K562 (cell line): Measurements from ENCODE around the gene SUSD5. TPM values are rescaled to one million over a fixed set of nuclear protein-coding genes. Genes with fewer than 3 reads are reported as not detected.
A peak's percentile ranks its signal among the peaks of the same experiment; 100 is the strongest.

Experiments used
- CEBPG ChIP-seq, 3 experiments: fragments of 200-800 bp in 1 of 3; sonication (Bioruptor generic) in 1 of 3; sonication (generic) in 1 of 3; formaldehyde crosslinking in 1 of 3; IDR thresholded peaks in 2 of 3; conservative IDR thresholded peaks in 1 of 3; 2 replicates each; pipeline versions ENCODE4 v1.6.1 to v1.8.0; 2016 to 2022; ENCODE audit warnings: missing compliant biosample characterization in 2 of 3, missing genetic modification characterization in 2 of 3, mild to moderate bottlenecking in 1 of 3, missing genetic modification reagents in 1 of 3
- HCFC1 ChIP-seq: IDR thresholded peaks from 2 replicates; pipeline ENCODE4 v1.6.1; 2012; ENCODE audit warnings: low read depth, low read length, improper control_type of control experiment
- HNRNPK ChIP-seq: fragments of 200-400 bp; formaldehyde crosslinking; IDR thresholded peaks from one replicate; pipeline ENCODE4 v1.6.1; 2018; ENCODE audit warnings: mild to moderate bottlenecking, low read depth, low read length; ENCODE audit not compliant: poor library complexity, severe bottlenecking
- MTA3 ChIP-seq: fragments of 450-650 bp; formaldehyde crosslinking; IDR thresholded peaks from 2 replicates; pipeline ENCODE4 v1.6.1; 2017; ENCODE audit warnings: mild to moderate bottlenecking, borderline replicate concordance
- MYBL2 ChIP-seq, 2 experiments: fragments of 450-650 bp in 1 of 2; sonication (generic) in 1 of 2; formaldehyde crosslinking in 1 of 2; IDR thresholded peaks; 2 replicates each; pipeline versions ENCODE4 v1.6.1 to v1.8.1; 2017 to 2022; ENCODE audit warnings: borderline replicate concordance in 1 of 2, inconsistent platforms in 1 of 2, low read depth in 1 of 2, mild to moderate bottlenecking in 1 of 2, missing genetic modification reagents in 1 of 2, moderate library complexity in 1 of 2
- SIN3A ChIP-seq, 2 experiments: fragments of 150-350 bp in 1 of 2; IDR thresholded peaks; 2 replicates each; pipeline ENCODE4 v1.6.1; 2011 to 2016; ENCODE audit warnings: borderline replicate concordance in 2 of 2, low read depth in 2 of 2, low read length in 2 of 2, mild to moderate bottlenecking in 2 of 2, moderate library complexity in 2 of 2; ENCODE audit not compliant: control insufficient read depth in 1 of 2
- SRSF7 ChIP-seq: fragments of 200-400 bp; formaldehyde crosslinking; optimal IDR thresholded peaks from 2 replicates; pipeline ENCODE3; 2017; ENCODE audit warnings: mild to moderate bottlenecking, low read depth, low read length
- TOE1 ChIP-seq, 2 experiments: fragments of 450-650 bp in 1 of 2; sonication (generic) in 1 of 2; formaldehyde crosslinking in 1 of 2; IDR thresholded peaks; 2 replicates each; pipeline versions ENCODE4 v1.7.1 to v1.8.0; 2016 to 2022; ENCODE audit warnings: borderline replicate concordance in 2 of 2, mild to moderate bottlenecking in 2 of 2, antibody characterized with exemption in 1 of 2, inconsistent platforms in 1 of 2, low read depth in 1 of 2, missing genetic modification reagents in 1 of 2, moderate library complexity in 1 of 2
- ZBTB43 ChIP-seq: sonication (generic); formaldehyde crosslinking; IDR thresholded peaks from 2 replicates; pipeline ENCODE4 v1.8.0; 2023; ENCODE audit warnings: mild to moderate bottlenecking, missing genetic modification reagents
- ZKSCAN1 ChIP-seq: fragments of 150-350 bp; IDR thresholded peaks from 2 replicates; pipeline ENCODE4 v1.6.1; 2016; ENCODE audit warnings: low read depth, low read length
- ZNF140 ChIP-seq: fragments of 250-450 bp; sonication (Bioruptor Pico); IDR thresholded peaks from 2 replicates; pipeline ENCODE4 v1.8.0; 2021; ENCODE audit warnings: moderate library complexity, mild to moderate bottlenecking, inconsistent platforms
- ZNF175 ChIP-seq: fragments of 200-800 bp; sonication (Bioruptor generic); IDR thresholded peaks from 2 replicates; pipeline ENCODE4 v1.6.1; 2016; ENCODE audit warnings: low read depth, mild to moderate bottlenecking, missing genetic modification characterization, missing compliant biosample characterization
- polyA plus RNA-seq, 8 experiments: library from polyadenylated mRNA; depleted of rRNA in 4 of 8; stranded (reverse) in 5 of 8; unstranded in 3 of 8; fragments of >200 nt; fragmentation: Nextera tagmentation in 2 of 8; fragmentation: Illumina TruSeq in 1 of 8; extraction: Ambion mirVana in 2 of 8; extraction: Trizol in 1 of 8; gene quantifications; 2 replicates each; pipeline versions ENCODE4 v1.2.1 to v1.2.3, GENCODE V29; 2011 to 2014; ENCODE audit warnings: inconsistent platforms in 1 of 8, missing spikeins in 1 of 8
- total RNA-seq, 7 experiments: library from RNA; depleted of rRNA in 6 of 7; stranded (reverse); fragments of >200 nt in 6 of 7; fragmentation: Illumina TruSeq in 2 of 7; extraction: Trizol in 2 of 7; gene quantifications; 2 replicates each; pipeline versions ENCODE4 v1.2.1 to v1.2.3, GENCODE V29; 2011 to 2021; ENCODE audit warnings: low replicate concordance in 1 of 7
- TF ChIP-seq, protein P1 (sequence below): fragments of 200-800 bp; sonication (Bioruptor generic); IDR thresholded peaks from 2 replicates; pipeline ENCODE4 v1.6.1; 2017; ENCODE audit warnings: missing genetic modification characterization, missing compliant biosample characterization

The SUSD5 gene
- total and polyA plus RNA-seq, 9 of the 15 experiments (the other 6 are each of a cell fraction or from before 2014, with no cell fraction given), result not detected

DNA sequence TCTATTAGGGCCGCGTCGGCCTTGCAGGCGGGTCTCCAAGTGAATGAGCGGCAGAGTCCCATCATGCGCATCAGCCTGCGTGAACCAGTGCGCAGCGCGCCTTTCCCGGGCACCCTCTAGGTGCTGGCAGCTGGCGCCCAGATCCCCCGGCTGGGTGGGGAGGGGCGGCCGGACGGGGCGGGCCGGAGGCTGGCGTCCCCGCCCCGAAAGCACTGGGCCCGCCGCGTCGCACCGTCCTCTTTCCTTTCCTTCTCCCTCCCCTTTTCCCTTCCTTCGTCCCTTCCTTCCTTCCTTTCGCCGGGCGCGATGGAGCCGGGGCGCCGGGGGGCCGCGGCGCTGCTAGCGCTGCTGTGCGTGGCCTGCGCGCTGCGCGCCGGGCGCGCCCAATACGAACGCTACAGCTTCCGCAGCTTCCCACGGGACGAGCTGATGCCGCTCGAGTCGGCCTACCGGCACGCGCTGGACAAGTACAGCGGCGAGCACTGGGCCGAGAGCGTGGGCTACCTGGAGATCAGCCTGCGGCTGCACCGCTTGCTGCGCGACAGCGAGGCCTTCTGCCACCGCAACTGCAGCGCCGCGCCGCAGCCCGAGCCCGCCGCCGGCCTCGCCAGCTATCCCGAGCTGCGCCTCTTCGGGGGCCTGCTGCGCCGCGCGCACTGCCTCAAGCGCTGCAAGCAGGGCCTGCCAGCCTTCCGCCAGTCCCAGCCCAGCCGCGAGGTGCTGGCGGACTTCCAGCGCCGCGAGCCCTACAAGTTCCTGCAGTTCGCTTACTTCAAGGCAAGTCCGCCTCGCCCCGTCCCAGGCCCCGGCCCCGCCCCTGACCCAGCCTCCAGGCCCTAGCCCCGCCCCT, 104.6 kb downstream of the SUSD5 start, which contains the start of gene CRTAP (continued):
- no peak for TF ChIP-seq ZKSCAN1
- TF ChIP-seq HNRNPK, result peak; percentile 77
- TF ChIP-seq, protein P1, sequence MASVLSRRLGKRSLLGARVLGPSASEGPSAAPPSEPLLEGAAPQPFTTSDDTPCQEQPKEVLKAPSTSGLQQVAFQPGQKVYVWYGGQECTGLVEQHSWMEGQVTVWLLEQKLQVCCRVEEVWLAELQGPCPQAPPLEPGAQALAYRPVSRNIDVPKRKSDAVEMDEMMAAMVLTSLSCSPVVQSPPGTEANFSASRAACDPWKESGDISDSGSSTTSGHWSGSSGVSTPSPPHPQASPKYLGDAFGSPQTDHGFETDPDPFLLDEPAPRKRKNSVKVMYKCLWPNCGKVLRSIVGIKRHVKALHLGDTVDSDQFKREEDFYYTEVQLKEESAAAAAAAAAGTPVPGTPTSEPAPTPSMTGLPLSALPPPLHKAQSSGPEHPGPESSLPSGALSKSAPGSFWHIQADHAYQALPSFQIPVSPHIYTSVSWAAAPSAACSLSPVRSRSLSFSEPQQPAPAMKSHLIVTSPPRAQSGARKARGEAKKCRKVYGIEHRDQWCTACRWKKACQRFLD (CRISPR knock-in tag), result peak; percentile 78
- TF ChIP-seq SRSF7, result no peak
- TF ChIP-seq ZNF140 (CRISPR knock-in tag), result no peak
- peak; percentile 93 for TF ChIP-seq MTA3
- no peak for TF ChIP-seq TOE1 (IDR thresholded peaks at IDR 0.05; ENCODE audit: borderline replicate concordance)
- TF ChIP-seq TOE1 (CRISPR knock-in tag; IDR thresholded peaks at IDR 0.05; ENCODE audit: borderline replicate concordance, low read depth), result peak; percentile 45; the same call in 1 of the 2 replicates
- TF ChIP-seq CEBPG (CRISPR knock-in tag; IDR thresholded peaks at IDR 0.05), result no peak
- no peak for TF ChIP-seq CEBPG (tag; conservative IDR thresholded peaks at IDR 0.05 in 1 of 2, IDR thresholded peaks at IDR 0.05 in 1 of 2)
- no peak for TF ChIP-seq ZNF175 (CRISPR knock-in tag)
- peak; percentile 40; the same call in 1 of the 2 replicates for TF ChIP-seq HCFC1
- TF ChIP-seq SIN3A (IDR thresholded peaks at IDR 0.05; ENCODE audit: borderline replicate concordance in 2 of 2, control insufficient read depth in 1 of 2, low read depth in 2 of 2, low read length in 2 of 2), result 0 out of 4 replicates have a peak, but pooled peaks have one; percentile 18 to 25
- peak; percentile 66; the same call in 1 of the 2 replicates for TF ChIP-seq ZBTB43 (CRISPR knock-in tag)
- TF ChIP-seq MYBL2 (IDR thresholded peaks at IDR 0.05; ENCODE audit: low read depth), result no peak
- TF ChIP-seq MYBL2 (CRISPR knock-in tag; IDR thresholded peaks at IDR 0.05; ENCODE audit: borderline replicate concordance), result peak; percentile 75; the same call in 1 of the 2 replicates
